HepG2 (cell line): ENCODE data around the gene VTN. TPM values are rescaled to one million over a fixed set of nuclear protein-coding genes. Genes with fewer than 3 reads are reported as not detected.

Experiments used
- BORCS8-MEF2B ChIP-seq: sonication (generic); formaldehyde crosslinking; IDR thresholded peaks from 2 replicates; pipeline ENCODE4 v1.8.0; 2022; ENCODE audit warnings: mild to moderate bottlenecking, missing genetic modification reagents
- CCAR2 ChIP-seq: fragments of 200-400 bp; formaldehyde crosslinking; optimal IDR thresholded peaks from 2 replicates; pipeline ENCODE3; 2018; ENCODE audit warnings: low read depth, mild to moderate bottlenecking, low read length, moderate library complexity
- DZIP1 ChIP-seq: sonication (generic); formaldehyde crosslinking; IDR thresholded peaks from 2 replicates; pipeline ENCODE4 v1.5.0; 2020; ENCODE audit warnings: mild to moderate bottlenecking, missing genetic modification reagents
- FOXP1 ChIP-seq, 2 experiments: fragments of 450-650 bp in 1 of 2; IDR thresholded peaks; 2 replicates each; pipeline ENCODE4 v1.6.1; 2017 to 2018; ENCODE audit warnings: antibody characterized with exemption in 1 of 2
- GLMP ChIP-seq: sonication (generic); formaldehyde crosslinking; IDR thresholded peaks from 2 replicates; pipeline ENCODE4 v1.9.0; 2021; ENCODE audit warnings: missing genetic modification reagents, mild to moderate bottlenecking, borderline replicate concordance
- GPN1 ChIP-seq: sonication (generic); formaldehyde crosslinking; IDR thresholded peaks from 2 replicates; pipeline ENCODE4 v1.5.1; 2020; ENCODE audit warnings: missing genetic modification reagents, borderline replicate concordance
- HNF4A ChIP-seq: sonication (generic); formaldehyde crosslinking; IDR thresholded peaks from 2 replicates; pipeline ENCODE4 v1.4.0; 2020; ENCODE audit warnings: missing genetic modification reagents
- HNRNPH1 ChIP-seq: fragments of 200-400 bp; formaldehyde crosslinking; optimal IDR thresholded peaks from 2 replicates; pipeline ENCODE3; 2017; ENCODE audit warnings: mild to moderate bottlenecking, low read depth, low read length
- HNRNPL ChIP-seq: fragments of 200-400 bp; formaldehyde crosslinking; IDR thresholded peaks from 2 replicates; pipeline ENCODE4 v1.6.1; 2017; ENCODE audit warnings: mild to moderate bottlenecking, low read depth, low read length
- KLF6 ChIP-seq: IDR thresholded peaks from 2 replicates; pipeline ENCODE4 v1.8.0; 2016; ENCODE audit warnings: missing biosample characterization, missing genetic modification reagents
- MAFK ChIP-seq, 2 experiments: IDR thresholded peaks in 1 of 2; conservative IDR thresholded peaks in 1 of 2; 2 replicates each; pipeline ENCODE4 v1.6.1; 2011; ENCODE audit warnings: improper control_type of control experiment in 2 of 2, low read length in 2 of 2
- MTA1 ChIP-seq: sonication (generic); formaldehyde crosslinking; IDR thresholded peaks from 2 replicates; pipeline ENCODE4 v1.4.0; 2020; ENCODE audit warnings: missing genetic modification reagents, mild to moderate bottlenecking, borderline replicate concordance
- NBN ChIP-seq: fragments of 450-650 bp; conservative IDR thresholded peaks from 2 replicates; pipeline ENCODE4 v1.6.1; 2017
- NCOA5 ChIP-seq: sonication (generic); formaldehyde crosslinking; IDR thresholded peaks from 2 replicates; pipeline ENCODE4 v1.4.0; 2020; ENCODE audit warnings: missing genetic modification reagents
- NFE2L1 ChIP-seq: sonication (generic); formaldehyde crosslinking; IDR thresholded peaks from 2 replicates; pipeline ENCODE4 v1.4.0; 2020; ENCODE audit warnings: missing genetic modification reagents, mild to moderate bottlenecking, borderline replicate concordance
- NPAS2 ChIP-seq: sonication (generic); formaldehyde crosslinking; IDR thresholded peaks from 2 replicates; pipeline ENCODE4 v1.8.0; 2022; ENCODE audit warnings: mild to moderate bottlenecking, missing genetic modification reagents, borderline replicate concordance
- PHF21A ChIP-seq: sonication (generic); formaldehyde crosslinking; IDR thresholded peaks from 2 replicates; pipeline ENCODE4 v1.5.0; 2020; ENCODE audit warnings: mild to moderate bottlenecking, missing genetic modification reagents
- PLRG1 ChIP-seq: fragments of 450-650 bp; conservative IDR thresholded peaks from 2 replicates; pipeline ENCODE4 v1.6.1; 2016
- PRMT3 ChIP-seq: sonication (generic); formaldehyde crosslinking; IDR thresholded peaks from 2 replicates; pipeline ENCODE4 v1.8.1; 2022; ENCODE audit warnings: low read depth, mild to moderate bottlenecking, moderate library complexity, missing genetic modification reagents, borderline replicate concordance
- RFXAP ChIP-seq: sonication (generic); formaldehyde crosslinking; IDR thresholded peaks from 2 replicates; pipeline ENCODE4 v1.4.0; 2020; ENCODE audit warnings: missing genetic modification reagents, borderline replicate concordance
- RNF219 ChIP-seq: sonication (generic); formaldehyde crosslinking; IDR thresholded peaks from 2 replicates; pipeline ENCODE4 v1.5.0; 2020; ENCODE audit warnings: mild to moderate bottlenecking, missing genetic modification reagents
- SRF ChIP-seq: IDR thresholded peaks from 2 replicates; pipeline ENCODE4 v1.6.1; 2011; ENCODE audit warnings: mild to moderate bottlenecking, low read depth, low read length, moderate library complexity
- ZKSCAN8 ChIP-seq: IDR thresholded peaks from 2 replicates; pipeline ENCODE4 v1.6.1; 2016; ENCODE audit warnings: borderline replicate concordance, missing genetic modification reagents, missing compliant biosample characterization
- ZNF329 ChIP-seq: sonication (generic); formaldehyde crosslinking; IDR thresholded peaks from 2 replicates; pipeline ENCODE4 v1.9.0; 2021; ENCODE audit warnings: low read depth, mild to moderate bottlenecking, missing genetic modification reagents
- ZNF792 ChIP-seq: IDR thresholded peaks from 2 replicates; pipeline ENCODE4 v1.6.1; 2016
- polyA plus RNA-seq, 8 experiments: library from polyadenylated mRNA; depleted of rRNA in 3 of 8; stranded (reverse) in 7 of 8; unstranded in 1 of 8; fragments of >200 nt; fragmentation: Illumina TruSeq in 4 of 8; extraction: Trizol in 4 of 8; gene quantifications; 2 replicates each; pipeline versions ENCODE4 v1.2.1 to v1.2.3, GENCODE V29; 2011 to 2016; ENCODE audit warnings: low read depth in 4 of 8, missing spikeins in 1 of 8, mixed read lengths in 1 of 8; ENCODE audit not compliant: insufficient read depth in 1 of 8
- total RNA-seq, 5 experiments: library from RNA; depleted of rRNA; stranded (reverse); fragments of >200 nt; fragmentation: Illumina TruSeq; extraction: Trizol; gene quantifications; 2 replicates each; pipeline ENCODE4 v1.2.3, GENCODE V29; 2016; ENCODE audit warnings: low read depth in 1 of 5

VTN gene
- total and polyA plus RNA-seq, 2 of the 13 experiments (the other 11 are each of a cell fraction or from before 2014, with no cell fraction given), result 108 to 131 TPM

GRCh38 chr17:28318759-28319597, 51.1 kb downstream of the VTN start, which contains the start of gene TMEM97 (continued):
- TF ChIP-seq DZIP1 (CRISPR knock-in tag) (peak; percentile 75; the same call in 1 of the 2 replicates), PLRG1 (no peak), NBN (no peak), BORCS8-MEF2B (CRISPR knock-in tag) (peak; percentile 78), MTA1 (no peak), NFE2L1 (CRISPR knock-in tag) (no peak; the same call in 1 of the 2 replicates), GLMP (CRISPR knock-in tag) (peak; percentile 55; the same call in 1 of the 2 replicates), HNRNPH1 (no peak), NCOA5 (CRISPR knock-in tag) (no peak), KLF6 (CRISPR knock-in tag) (no peak; the same call in 1 of the 2 replicates), PHF21A (CRISPR knock-in tag) (peak; percentile 85), RNF219 (no peak), SRF (no peak), GPN1 (CRISPR knock-in tag) (0 out of 2 replicates have a peak, but pooled peaks have one; percentile 31), NPAS2 (no peak), ZNF329 (CRISPR knock-in tag) (peak; percentile 79; the same call in 1 of the 2 replicates), ZKSCAN8 (no peak), ZNF792 (CRISPR knock-in tag) (0 out of 2 replicates have a peak, but pooled peaks have one; percentile 69), FOXP1 (IDR thresholded peaks at IDR 0.05) (no peak), FOXP1 (CRISPR knock-in tag; IDR thresholded peaks at IDR 0.05) (no peak), CCAR2 (no peak), PRMT3 (CRISPR knock-in tag) (peak; percentile 25; the same call in 1 of the 2 replicates), MAFK (conservative IDR thresholded peaks at IDR 0.05 in 1 of 2, IDR thresholded peaks at IDR 0.05 in 1 of 2; ENCODE audit: low read length in 2 of 2) (no peak), HNF4A (CRISPR knock-in tag) (no peak; the same call in 1 of the 2 replicates), RFXAP (CRISPR knock-in tag) (no peak; the same call in 1 of the 2 replicates), HNRNPL (peak; percentile 54; the same call in 1 of the 2 replicates)
